GM18858 (cell line): ENCODE measurements around the gene IFFO2.
A peak's percentile ranks its signal among the peaks of the same experiment; 100 is the strongest.

Experiments
- ATAC-seq: cut with Tn5 transposase; IDR thresholded peaks from one replicate; pipeline ENCODE4 v1.9.1; 2021; ENCODE audit not compliant: unreplicated experiment

Gene IFFO2

GRCh38 chr1:18956193-18957135 is at the start of gene IFFO2:
TSS of gene IFFO2 (minus strand) at chr1:18956676. CDS start at chr1:18956332, 344 bp downstream.
- peak; percentile 47 for ATAC-seq

GRCh38 chr1:19006000-19006399 is 49.5 kb upstream of the IFFO2 start:
- ATAC-seq = no peak

- no peak for ATAC-seq
Observed at GRCh38 chr1:19003371-19004290, 47.2 kb upstream of the IFFO2 start.

- ATAC-seq = no peak
Observed at GRCh38 chr1:19000065-19000464, 43.6 kb upstream of the IFFO2 start.

DNA sequence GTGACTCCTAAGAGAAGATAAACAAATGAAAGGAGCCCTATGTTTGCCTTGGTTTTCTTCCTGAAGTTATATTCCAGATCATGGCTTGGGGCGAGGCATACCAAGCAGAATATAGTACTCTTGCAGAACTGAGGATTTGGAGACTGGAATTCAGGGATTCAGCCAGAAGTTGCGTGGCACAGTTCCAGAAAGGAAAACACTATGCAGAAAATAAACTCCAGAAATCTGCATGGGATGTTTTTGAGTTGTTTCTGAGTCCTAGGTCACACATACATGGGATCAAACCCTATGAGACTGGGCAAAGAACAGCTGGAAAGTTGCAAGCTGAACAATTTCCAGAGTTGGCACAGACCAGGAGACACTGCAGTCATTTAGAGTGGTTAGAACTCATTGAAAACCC is 42.9 kb upstream of the IFFO2 start:
- no peak for ATAC-seq

DNA sequence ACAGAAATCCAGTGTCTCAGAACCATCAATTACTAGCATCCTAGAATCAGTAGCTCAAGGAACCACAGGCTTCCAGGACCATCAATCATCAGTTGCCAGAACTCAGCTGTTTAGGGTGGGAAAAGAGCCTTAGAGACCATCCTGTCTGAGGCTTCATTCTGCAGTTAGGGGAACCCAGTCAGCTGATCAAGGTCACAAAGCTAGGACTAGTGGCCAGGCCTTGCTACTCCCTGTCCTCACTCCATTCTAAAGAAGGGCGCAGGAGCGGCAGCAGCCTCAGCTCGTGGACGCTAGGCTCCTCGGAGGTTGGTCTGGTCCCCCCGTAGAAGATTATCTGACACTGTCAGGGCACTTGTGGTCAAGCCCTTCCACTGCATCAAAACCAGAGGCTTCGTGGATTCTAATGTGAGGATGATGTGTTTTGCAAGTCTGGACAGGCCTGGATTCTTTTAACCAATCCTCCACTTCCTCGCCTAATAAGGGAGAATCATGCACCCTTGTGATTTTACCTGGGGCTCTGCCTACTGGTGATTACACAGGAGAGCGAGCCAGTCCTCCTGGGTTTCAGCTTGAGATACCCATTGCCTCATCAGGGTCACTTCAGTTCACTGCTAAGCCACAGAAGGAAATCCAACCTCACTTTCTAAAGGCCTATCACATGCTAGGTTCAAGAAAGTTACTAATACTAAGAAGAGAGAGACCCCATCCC is 41.7 kb upstream of the IFFO2 start:
- ATAC-seq = no peak

DNA sequence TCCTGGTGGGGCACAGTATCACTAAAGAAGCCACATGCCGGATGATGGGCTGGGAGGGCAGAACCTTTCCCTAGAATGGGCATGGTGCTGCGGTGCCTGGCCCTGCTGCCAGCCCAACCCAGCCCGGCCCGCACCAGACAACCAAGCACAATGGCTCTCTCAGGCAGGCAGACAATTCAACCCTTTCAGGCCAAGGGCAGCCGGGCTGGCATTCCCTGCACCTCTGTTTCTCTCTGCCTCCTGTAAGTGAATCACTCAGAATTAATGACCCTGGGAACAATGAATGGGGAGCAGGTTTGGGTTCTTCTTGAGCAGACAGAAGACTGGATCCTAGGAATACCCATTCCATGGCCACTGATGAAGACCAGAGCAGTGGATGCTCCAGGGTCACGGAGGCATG is 41.0 kb upstream of the IFFO2 start:
- ATAC-seq = no peak

DNA sequence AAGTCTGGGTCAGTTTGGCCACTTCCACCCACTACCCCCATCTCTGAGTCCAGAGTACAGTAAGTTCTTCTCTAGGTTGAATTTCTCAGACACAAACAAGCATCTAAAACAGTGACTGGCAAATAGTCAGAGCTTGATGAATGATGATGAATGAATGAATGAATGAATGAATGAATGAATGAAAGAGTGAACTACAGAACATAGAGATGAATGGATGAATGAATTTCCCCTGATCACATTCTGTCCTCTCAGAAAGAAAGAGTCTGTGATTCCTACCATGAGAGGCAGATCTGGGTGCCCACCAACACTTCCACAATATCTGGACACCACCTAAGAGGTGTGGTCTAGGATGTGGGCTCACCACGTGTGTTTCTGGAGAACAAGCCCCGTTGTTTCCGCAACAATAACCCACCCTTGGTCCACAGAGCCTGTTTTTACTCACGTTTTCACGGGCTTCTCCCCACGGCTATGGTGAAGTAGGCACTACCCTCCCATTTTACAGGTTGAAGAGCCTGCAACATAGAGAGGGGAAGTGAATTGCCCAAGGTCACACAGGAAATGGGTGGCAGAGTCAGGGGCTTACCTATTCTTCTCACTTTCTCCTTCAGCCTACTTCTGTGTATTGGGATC is 40.2 kb upstream of the IFFO2 start:
- ATAC-seq = no peak

DNA sequence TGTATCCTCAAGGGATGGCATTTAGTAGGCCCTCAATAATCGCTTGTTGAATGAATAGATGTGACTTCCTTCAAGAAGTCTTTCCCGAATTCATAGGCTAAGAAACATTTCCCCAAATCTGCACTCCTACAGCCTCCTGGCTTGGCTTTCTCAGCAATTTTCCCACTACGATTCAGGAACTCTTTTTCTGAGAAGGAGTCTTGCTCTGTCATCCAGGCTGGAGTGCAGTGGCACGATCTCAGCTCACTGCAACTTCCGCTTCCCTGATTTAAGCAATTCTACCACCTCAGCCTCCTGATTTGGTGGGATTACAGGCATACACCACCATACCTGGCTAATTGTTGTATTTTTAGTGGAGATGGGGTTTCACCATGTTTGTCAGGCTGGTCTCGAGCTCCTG is 37.9 kb upstream of the IFFO2 start:
- ATAC-seq = no peak

DNA sequence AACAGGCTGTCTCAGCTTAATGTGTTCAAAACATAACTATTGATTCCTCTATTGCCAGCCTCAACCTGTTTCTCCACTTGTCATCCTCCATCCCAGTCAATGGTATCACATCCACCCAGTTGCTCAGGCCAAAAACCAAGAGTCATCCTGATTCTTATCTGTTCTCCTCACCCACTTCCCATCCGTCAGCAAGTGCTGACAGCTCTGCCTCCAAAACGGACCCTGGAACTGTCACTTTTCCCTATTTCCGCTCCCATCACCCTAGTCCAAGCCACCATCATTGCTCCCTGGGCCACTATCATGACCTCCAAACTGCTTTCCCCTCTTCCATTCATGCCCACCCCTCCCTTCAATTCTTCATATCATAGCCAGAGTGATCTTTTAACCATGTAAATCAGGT is 36.2 kb upstream of the IFFO2 start:
- ATAC-seq = no peak

DNA sequence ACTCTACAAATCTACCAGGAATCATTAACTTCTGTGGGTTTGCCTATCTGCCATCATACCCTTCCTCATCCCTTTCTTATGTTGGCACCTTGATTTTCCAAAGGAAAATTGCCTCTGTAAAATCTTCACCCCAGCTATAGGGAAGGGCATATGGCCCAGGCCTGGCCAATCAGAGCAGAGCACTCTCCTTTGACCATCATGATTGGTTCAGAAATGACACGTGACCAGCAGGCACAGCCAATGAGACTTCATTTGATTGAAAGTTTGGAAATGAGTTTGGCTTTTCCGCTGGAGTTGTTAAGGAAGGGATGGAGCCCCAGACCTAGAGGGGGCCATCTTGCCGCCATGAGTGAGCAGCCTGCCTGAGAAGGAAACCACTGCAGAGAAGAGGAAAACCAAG is 35.1 kb upstream of the IFFO2 start:
- no peak for ATAC-seq

DNA sequence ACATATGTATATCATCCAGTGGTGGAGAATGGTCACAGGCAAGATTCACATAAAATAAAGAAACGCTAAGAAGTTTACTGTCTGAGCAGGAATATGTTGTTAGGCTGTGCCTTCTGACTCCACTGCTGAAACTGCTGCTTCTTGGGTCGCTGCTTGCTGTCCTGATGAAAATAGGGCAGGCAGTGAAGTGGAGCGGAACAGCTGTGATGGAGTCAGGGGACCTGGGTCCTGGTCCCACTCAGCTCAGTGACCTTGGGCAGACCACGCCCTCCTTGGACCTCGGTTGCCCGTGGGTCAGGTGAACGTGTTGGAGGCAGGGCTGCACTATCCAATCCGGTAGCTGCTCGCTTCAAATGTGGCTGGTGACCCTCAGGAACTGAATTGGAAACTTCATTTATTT is 33.4 kb upstream of the IFFO2 start:
- ATAC-seq = no peak

- ATAC-seq = no peak
Observed at GRCh38 chr1:18989176-18989799, 32.8 kb upstream of the IFFO2 start.

GRCh38 chr1:18981242-18981641 is 24.8 kb upstream of the IFFO2 start:
- ATAC-seq = no peak

DNA sequence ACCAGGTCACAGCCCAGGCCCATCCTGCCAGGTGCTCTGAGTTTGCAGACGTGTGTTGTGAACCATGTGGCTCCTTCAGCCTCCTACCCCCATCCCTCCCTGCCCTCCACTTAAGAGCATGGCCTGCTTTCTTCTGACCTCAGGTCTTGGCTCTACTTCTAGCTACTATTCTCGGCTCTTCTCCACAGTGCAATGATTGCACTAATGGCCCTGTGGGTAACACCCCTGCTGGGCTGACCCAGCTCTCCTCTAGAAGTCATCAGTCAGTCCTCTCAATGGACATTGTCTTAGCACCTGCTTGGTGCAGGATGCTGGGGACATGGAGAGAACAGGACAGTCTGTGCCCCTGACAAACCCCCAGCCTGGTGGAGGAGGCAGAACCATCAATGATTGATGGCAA is 22.2 kb upstream of the IFFO2 start:
- ATAC-seq = no peak

DNA sequence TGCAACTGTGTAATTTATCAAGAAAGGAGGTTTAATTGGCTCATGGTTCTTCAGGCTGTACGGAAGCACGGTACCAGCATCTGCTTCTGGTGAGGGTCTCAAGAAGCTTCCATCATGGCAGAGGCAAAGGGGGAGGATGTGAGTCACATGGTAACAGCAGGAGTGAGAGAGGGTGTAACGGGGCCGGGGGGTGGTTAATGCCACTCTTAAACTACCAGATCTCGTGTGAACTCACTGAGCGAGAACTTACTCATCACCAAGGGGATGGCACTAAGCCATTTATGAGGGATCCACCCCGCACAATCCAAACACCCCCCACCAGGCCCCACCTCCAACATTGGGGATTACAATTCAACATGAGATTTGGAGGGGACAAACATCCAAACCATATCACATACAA is 21.0 kb upstream of the IFFO2 start:
- no peak for ATAC-seq

DNA sequence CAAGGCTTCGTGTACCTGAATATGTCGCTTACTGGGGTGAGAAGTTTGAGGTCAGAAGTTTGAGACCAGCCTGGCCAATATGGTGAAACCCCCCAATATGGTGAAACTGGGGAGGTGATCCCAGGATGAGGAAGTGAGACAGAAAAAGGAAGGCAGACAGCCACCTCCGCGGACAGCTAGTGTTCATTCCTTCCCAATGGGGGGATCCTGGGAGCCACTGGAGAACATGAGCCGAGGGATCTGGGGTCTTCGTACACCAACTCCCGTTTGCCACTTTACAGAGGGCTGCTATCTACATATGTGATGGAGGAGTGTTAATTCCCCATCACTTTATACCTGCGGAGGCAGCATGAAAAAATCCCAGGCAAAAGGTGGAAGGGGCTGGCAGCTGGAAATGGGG is 19.6 kb upstream of the IFFO2 start:
- no peak for ATAC-seq

DNA sequence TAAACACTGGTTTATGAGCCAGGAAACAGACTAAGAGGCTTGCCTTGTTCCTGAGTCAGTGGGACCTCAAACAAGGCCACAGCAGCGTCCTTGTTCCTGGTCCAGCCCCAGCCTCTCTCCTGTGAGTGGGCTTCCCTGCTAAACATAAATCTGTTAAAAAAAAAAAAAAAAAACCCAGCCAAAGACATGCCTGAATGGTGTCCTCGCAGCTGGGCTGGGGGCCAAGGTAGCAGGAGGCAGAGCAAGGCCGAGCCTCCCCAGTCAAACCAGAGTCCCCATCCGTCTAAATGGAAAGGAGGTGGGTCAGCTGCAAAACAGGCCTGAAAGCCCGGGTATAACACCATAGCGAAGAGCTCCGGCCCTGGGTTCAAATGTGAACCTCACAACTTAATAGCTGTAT is 18.1 kb upstream of the IFFO2 start:
- ATAC-seq = no peak

- ATAC-seq = no peak
Observed at GRCh38 chr1:18974005-18974404, 17.5 kb upstream of the IFFO2 start.

GRCh38 chr1:18973446-18973955 is 17.0 kb upstream of the IFFO2 start:
- no peak for ATAC-seq
